Occipital lobe (tissue), 2 donors: ENCODE measurements around the gene BEAN1. TPM values are rescaled to one million over a fixed set of nuclear protein-coding genes. Genes with fewer than 3 reads are reported as not detected.

Experiments
- DNase-seq: peaks from one replicate; lab custom pipeline; 2025; lab: John Stamatoyannopoulos, UW
- total RNA-seq: library from RNA; depleted of rRNA; stranded (reverse); fragments of >200 nt; gene quantifications from one replicate; pipeline ENCODE4 v1.2.3, GENCODE V29; 2014

Gene BEAN1
- total RNA-seq, 1 donor from 2014 or later, result 4.1 TPM

- no peak for DNase-seq
Measured at GRCh38 chr16:66418165-66418962, 8.7 kb upstream of the BEAN1 start.

DNA sequence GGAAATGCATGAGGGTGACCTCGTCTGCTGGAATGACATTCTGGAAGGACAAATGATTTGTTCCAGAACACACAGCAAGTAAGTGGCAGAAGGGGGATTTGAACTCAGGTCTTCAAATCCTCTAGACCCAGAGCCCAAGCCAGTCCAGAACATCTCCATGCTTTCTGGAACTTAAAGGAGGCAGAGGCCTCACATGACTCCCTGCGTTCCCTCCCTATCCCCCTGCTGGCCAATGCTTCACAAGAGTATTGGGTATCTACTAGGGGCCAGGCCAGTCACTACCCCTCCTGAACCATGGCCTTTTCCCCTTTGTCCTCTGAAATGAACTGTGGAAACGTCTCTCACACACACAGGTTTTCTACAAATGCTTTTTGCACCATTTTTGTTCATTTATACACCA lies 7.6 kb upstream of the BEAN1 start:
- DNase-seq, result no peak

DNA sequence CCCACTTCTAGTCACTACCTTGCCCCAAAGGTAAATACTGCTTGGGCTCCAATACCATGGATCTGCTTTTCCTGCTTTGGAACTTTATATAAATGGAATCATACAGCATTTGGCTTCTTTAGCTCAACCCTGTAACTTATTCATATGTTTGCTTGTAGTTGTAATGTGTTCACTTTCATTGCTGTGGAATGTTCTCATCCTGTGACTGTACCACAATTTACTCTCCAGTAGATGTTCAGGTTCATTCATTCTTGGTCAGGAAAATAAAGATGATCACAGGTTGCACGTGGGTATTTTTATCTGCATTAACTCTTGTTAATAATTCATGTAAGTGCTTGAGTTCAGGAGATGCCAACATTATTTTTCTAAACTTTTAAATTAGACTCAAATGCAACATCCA lies 6.7 kb upstream of the BEAN1 start:
- no peak for DNase-seq

GRCh38 chr16:66421891-66422290 lies 5.2 kb upstream of the BEAN1 start:
- no peak for DNase-seq

GRCh38 chr16:66422366-66422765 lies 4.7 kb upstream of the BEAN1 start:
- DNase-seq, result no peak

DNA sequence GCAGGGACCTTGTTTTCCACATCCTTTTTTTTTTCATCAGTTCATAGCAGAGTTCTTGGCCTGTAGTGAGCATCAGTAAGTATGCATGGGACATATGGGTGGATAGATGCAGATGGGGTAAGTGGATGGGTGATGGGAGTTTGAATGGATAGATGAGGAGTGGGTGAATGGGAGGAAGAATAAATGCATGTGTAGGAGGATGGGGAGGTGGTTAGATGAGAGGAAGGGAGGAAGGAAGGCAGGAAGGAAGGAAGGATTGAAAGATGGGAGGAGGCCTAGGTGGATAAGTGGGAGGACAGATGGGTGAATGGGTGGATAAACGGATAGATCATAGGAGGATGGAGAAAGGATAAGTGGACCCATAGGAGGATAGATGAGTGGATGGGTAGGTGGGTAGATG lies 3.9 kb upstream of the BEAN1 start:
- DNase-seq, result no peak

GRCh38 chr16:66425651-66426050 lies 1.4 kb upstream of the BEAN1 start:
- DNase-seq, result no peak

DNA sequence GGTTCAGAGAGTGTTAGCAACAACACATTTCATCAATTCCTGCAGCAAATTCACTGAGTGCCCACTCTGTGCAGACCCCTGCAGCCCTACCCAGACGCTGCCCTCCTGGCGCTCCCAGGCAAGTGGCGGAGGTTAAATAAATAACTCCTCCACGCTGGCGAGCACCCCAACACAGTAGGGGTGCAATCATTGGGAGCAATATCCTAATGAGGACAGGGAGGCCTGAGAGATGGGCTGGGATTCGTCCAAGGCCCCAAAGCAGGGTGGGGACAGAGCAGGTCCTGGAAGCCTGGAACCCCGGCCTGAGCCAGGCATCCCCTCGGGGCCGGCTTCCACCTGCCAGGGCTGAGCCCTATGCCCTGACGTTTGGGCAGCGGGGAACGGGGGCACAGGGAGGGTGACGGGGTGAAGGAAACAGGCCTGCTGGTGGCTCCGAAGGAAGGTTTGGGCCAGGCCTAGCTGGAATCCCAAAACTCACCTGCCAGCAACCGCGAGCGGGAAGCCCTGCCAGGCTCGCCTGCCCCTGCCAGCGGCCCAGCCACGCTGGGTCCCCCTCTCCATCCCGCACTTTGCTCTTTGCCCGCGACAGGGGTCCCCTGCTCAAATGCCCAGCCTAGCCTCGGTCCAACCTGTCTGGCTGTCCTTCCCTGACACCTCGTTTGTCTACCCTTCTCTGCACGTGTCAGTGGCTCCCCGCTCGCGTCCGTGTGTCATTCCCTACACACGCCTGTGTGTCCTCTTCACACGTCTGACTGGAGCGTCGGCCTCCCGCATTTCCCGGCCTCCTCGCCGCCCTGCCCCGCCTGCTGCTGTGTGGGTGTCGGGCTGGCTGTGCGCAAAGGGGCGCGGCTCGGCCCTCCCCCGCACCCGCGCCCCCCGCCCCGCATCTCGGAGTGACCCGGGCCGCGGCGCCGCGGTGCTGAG lies 721 bp upstream of the BEAN1 start:
- DNase-seq, result no peak

DNA sequence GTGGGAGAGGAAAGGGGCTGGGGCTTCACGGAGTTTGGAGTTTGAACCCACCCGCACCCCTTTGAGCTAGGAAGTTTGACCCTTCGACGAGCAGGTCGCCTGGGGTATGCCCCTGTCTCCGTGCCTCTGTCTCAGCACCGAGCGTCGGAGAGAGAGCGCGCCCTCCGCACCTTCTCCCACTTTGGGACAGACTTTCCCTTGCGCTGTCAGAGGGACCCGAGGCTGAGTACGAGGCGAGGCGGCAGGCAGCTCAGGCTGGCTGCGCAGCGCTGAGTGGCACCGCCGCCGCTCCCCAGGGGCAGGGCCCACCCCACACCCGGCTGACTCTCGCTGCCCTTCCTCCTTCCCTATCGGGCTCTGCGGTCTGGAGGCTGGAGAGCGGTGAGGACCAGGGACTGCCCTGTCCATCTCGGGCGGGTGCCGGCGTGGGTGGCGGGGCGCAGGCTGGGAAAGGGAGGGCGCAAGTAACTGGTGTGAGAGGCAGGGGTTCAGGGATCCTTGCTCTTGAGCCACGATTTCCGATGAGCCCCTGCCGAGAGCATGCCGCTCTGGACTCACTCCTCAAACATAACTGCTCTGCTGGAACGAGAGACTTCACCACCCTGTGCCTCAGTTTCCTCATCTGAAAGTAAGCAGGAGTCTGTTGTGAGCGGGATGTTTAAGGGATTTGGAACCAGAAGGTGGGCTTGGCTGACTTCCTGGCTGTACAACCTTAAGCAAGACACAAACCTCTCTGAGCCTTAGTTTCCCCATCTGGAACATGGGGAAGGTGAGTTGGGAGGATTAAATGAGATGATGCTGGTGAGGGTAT lies 981 bp downstream of the BEAN1 start:
- no peak for DNase-seq

DNA sequence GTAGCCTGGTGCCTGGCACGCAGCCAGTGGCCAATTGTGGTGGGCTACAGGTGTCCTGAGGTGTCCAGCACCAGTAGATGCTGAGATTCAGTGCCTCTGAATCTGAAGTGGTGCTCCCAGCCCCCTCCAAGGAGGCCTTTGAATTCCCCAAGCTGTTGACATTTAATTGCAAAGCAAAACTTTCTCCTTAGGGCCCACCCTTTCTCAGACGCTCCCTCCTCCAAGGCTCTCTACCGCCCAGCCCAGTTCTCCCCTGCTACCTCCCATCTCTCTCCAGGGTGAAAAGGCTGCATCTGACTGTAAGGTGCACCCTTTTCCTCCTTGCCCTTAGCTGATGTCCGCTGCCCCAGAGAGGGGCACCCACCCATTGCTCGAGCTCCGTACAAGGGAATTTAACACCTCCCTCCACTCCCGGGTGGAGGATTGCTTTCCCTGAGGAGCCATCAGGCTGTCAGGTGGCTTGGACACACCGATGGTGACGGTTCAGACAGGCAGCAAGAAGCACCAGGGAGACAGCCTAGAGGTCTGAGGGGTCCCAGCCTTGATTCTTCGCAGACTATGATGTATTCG lies 1.7 kb downstream of the BEAN1 start:
- no peak for DNase-seq

DNA sequence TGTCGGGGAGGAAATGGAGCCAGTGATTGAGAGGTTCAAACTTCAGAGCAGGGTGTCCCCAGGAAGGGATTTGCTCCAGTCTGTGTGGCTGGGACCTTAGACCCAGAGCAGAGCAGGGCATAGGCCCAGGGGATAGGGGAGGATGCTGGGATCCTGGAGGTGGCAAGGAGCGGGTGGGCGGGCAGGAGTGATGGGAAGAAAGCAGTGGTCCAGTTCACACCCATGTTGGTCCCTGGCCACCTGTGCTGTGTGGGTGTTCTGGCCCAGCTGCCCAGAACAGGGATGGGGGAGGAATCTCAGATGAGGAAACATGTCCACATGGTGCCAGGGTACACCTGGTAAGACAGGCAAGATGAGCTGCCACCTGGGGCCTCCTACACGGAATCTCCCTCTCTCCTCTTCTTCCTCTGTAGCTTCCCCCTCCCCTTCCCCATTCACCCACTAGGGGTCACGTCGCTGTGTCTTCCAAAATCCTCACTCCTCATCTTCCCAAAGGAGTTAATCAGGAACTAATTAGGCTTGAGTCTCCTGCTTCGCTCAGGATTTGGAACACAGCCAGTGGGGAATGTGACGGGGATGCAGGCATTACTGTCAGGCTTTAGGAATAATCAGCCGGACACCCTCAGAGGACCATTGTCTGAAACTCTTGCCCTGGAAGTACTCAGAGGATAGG lies 2.3 kb downstream of the BEAN1 start:
- no peak for DNase-seq

DNA sequence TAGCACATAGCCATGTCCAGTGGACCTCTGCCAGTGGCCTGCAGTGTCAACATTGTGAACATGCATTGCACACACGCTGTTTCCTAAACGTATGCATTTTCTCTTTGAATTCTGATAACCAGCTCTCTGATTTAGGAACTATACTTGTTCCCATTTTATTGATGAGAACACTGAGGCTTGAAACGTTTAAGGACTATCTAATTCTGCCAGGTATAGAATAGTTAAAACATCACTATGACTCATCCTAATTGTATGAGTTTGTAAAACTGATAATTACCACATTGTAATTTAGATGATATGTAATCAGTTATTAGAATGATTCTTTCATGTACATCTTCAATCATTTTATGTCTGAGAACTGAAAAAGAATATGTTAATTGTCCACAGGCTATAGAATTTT lies 3.1 kb downstream of the BEAN1 start:
- DNase-seq, result no peak

DNA sequence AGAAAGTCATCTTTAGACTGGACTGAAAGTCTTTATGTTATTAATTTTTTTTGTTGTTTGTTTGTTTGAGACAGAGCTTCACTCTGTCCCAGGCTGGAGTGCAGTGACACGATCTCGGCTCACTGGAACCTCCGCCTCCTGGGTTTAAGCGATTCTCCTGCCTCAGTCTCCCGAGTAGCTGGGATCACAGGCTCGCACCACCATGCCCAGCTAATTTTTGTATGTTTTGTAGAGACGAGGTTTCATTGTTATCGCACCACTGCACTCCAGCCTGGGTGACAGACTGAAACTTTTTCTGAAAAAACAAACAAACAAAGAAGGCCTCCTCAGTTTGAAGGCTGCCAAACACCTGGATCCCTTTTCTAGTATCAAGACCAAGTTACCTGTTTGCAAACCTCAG lies 4.7 kb downstream of the BEAN1 start:
- no peak for DNase-seq

DNA sequence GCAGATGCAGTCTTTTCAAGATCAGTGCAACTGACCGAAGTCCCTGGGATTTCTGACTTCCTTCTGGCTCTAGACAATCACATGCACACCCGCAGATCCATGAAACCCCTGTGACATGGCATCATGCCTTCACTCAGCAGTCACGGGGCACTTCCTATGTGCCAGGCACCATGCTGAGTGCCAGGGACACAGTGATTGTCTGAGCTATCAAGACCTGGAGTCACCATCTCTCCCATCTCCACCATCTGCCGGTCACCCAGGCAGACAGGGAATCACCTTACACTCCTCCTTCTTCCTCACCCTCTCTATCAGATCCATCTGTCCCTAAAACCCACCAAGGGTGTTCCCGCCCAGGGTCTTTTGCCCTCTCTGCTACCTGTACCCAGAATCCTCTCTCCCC lies 5.3 kb downstream of the BEAN1 start:
- DNase-seq, result no peak

DNA sequence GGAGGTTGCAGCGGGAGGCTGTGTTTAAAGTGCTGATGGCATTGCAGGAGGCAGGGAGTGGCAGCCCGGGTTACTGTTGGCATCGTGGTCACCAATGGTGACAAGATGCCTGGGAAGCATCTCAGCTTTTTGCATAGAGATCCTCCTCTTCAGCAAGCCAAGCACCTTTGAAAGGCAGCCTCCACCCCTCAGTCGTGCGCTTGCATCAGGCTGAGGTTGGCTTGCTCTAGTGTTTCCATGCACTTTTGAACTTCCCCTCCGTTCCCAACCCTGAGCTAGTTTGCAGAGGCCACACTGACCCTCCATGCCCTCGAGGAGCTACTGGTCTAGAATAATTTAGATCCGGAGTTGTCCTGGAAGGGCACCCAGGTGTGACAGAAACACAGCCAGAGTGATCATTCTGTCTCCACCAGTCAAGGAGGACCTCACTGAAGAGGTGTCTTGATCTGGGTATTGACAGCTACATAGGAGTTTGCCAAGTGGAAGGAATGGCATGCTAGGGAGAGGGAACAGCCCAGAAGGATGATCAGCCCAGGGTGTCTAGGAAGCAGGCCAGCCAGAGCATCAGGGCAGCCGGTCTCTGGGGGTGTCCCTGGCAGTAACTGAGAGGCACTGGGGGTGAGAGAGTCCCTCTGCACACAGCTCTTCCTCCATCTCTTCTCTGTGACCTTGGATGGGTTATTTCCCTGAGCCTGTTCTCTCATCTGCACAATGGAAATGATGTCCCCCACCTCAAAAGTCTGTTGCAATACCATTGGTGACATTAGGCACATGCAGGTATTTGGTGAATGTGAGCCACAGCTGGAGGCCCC lies 7.7 kb downstream of the BEAN1 start:
- no peak for DNase-seq

DNA sequence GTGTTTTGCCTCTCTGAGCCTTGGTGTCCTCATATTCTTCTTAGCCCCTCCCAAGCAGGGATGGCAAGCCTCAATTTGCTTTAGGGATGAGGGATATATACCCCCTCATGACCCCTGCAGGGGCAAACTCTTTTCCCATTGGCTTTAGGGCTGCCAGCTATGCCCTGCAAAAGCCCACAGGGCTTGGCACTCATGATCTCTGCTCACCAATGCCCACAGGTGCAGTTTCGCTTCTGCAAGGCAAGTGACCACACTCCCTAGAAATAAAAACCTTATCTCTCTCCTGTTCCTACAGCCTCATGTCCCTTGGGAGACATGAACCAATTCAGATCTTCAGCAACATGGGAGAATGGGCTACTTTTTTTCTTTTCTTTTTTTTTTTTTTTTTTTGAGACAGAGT lies 8.8 kb downstream of the BEAN1 start:
- no peak for DNase-seq

- DNase-seq, result no peak
Measured at GRCh38 chr16:66437391-66437945, 10.4 kb downstream of the BEAN1 start.

GRCh38 chr16:66438536-66438935 lies 11.4 kb downstream of the BEAN1 start:
- DNase-seq, result no peak

GRCh38 chr16:66439051-66439730 lies 12.1 kb downstream of the BEAN1 start:
- no peak for DNase-seq
